Epithelial cell of esophagus (primary cell): ENCODE data around the gene EPHB1.

Experiments used
- DNase-seq: peaks from one replicate; pipeline ENCODE4 v3.0.0; 2010; ENCODE audit warnings: low read depth
- H3K4me3 ChIP-seq: 2 replicates; pipeline ENCODE4 v1.5.1; 2011; ENCODE audit warnings: mild to moderate bottlenecking, low read length, control low read depth
- CTCF ChIP-seq: IDR thresholded peaks from 2 replicates; pipeline ENCODE4 v1.5.1; 2011; ENCODE audit warnings: low read depth, mild to moderate bottlenecking, low read length, control low read depth, inconsistent platforms; ENCODE audit not compliant: insufficient read depth; ENCODE audit errors: missing control alignments

Gene EPHB1

GRCh38 chr3:135170732-135171131, 375.7 kb downstream of the EPHB1 start:
- no peak for DNase-seq

GRCh38 chr3:135172191-135172869, 377.3 kb downstream of the EPHB1 start:
- no peak for TF ChIP-seq CTCF
- no peak for DNase-seq

More at GRCh38 chr3:135170732-135171131, 375.7 kb downstream of the EPHB1 start:
- TF ChIP-seq CTCF, result no peak
- no peak overlapping the region for H3K4me3 ChIP-seq

GRCh38 chr3:135175728-135176277, 380.7 kb downstream of the EPHB1 start:
- no peak for TF ChIP-seq CTCF
- DNase-seq, result no peak
- H3K4me3 ChIP-seq, result no peak overlapping the region

More at GRCh38 chr3:135172191-135172869, 377.3 kb downstream of the EPHB1 start:
- H3K4me3 ChIP-seq, result no peak overlapping the region

GRCh38 chr3:135176881-135177280, 381.8 kb downstream of the EPHB1 start:
- DNase-seq, result no peak
- TF ChIP-seq CTCF, result no peak
- no peak overlapping the region for H3K4me3 ChIP-seq

GRCh38 chr3:135178566-135178965, 383.5 kb downstream of the EPHB1 start:
- DNase-seq, result no peak
- no peak for TF ChIP-seq CTCF
- H3K4me3 ChIP-seq, result no peak overlapping the region

- TF ChIP-seq CTCF, result no peak
- DNase-seq, result no peak
- no peak overlapping the region for H3K4me3 ChIP-seq
Observed at GRCh38 chr3:135181408-135181807, 386.3 kb downstream of the EPHB1 start.
